ENCODE data around the gene SERP2.
A peak's percentile ranks its signal among the peaks of the same experiment; 100 is the strongest.

Gene SERP2

DNA sequence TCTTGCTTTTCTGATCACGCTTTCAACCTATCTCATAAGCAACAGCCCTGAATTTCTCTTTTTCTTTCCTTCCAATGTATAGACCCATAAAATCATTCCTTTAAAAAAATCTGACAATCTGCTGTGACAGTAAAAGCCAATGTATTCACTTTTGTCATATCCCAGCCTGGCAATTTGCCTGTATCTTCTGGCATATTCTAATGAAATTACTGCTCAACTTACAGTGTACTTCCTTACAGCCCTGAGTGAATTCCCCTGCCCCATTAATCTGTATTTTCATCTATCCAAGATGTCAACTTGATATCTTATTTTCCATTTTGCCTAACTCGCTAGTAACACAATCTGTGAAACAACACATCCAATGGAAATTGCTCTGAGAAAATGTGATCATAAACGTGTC lies 18.0 kb upstream of the SERP2 start:
- Histone ChIP-seq H3K36me3 (no peaks in the 10 kb centered on the region), H3K27ac (no peak overlapping the region), H3K9me3 (no peaks in the 10 kb centered on the region), H3K27me3 (no peaks in the 10 kb centered on the region), H3K4me1 (peaks cover 0 to 4% (median 0%) of the 10 kb centered on the region in 4 donors), H3K4me3 (no peak overlapping the region)
- intact Hi-C loops (cut with DNase I; ENCODE audit: low total_unique reads), result no loop called here
- TF ChIP-seq, protein P1, sequence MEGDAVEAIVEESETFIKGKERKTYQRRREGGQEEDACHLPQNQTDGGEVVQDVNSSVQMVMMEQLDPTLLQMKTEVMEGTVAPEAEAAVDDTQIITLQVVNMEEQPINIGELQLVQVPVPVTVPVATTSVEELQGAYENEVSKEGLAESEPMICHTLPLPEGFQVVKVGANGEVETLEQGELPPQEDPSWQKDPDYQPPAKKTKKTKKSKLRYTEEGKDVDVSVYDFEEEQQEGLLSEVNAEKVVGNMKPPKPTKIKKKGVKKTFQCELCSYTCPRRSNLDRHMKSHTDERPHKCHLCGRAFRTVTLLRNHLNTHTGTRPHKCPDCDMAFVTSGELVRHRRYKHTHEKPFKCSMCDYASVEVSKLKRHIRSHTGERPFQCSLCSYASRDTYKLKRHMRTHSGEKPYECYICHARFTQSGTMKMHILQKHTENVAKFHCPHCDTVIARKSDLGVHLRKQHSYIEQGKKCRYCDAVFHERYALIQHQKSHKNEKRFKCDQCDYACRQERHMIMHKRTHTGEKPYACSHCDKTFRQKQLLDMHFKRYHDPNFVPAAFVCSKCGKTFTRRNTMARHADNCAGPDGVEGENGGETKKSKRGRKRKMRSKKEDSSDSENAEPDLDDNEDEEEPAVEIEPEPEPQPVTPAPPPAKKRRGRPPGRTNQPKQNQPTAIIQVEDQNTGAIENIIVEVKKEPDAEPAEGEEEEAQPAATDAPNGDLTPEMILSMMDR (IDR thresholded peaks at IDR 0.05), result no peak
- no peak for DNase-seq

DNA sequence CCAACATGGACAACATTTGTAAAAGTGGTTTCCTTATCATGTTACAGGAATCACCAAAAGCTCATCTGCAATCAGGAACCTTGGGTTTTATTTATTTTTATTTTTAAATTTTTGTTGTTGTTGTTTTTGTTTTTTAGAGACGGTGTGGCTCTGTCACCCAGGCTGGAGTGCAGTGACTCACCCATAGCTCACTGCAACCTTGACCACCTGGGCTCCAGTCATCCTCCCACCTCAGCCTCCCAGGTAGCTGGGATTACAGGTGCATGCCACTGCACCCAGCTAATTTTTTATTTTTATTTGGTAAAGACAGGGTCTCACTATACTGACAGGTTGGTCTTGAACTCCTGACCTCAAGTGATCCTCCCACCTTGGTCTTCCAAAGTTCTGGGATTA lies 13.6 kb upstream of the SERP2 start:
- Histone ChIP-seq H3K36me3 (no peaks in the 10 kb centered on the region), H3K4me3 (no peak overlapping the region), H3K27ac (peak overlapping the region in 1 of 2 donors; percentile 6), H3K4me1 (peaks cover 0 to 11% (median 0%) of the 10 kb centered on the region in 4 donors), H3K27me3 (no peaks in the 10 kb centered on the region), H3K9me3 (no peaks in the 10 kb centered on the region)
- intact Hi-C loops (cut with DNase I; ENCODE audit: low total_unique reads), result no loop called here
- TF ChIP-seq, protein P1 (IDR thresholded peaks at IDR 0.05), result no peak
- DNase-seq, result no peak

DNA sequence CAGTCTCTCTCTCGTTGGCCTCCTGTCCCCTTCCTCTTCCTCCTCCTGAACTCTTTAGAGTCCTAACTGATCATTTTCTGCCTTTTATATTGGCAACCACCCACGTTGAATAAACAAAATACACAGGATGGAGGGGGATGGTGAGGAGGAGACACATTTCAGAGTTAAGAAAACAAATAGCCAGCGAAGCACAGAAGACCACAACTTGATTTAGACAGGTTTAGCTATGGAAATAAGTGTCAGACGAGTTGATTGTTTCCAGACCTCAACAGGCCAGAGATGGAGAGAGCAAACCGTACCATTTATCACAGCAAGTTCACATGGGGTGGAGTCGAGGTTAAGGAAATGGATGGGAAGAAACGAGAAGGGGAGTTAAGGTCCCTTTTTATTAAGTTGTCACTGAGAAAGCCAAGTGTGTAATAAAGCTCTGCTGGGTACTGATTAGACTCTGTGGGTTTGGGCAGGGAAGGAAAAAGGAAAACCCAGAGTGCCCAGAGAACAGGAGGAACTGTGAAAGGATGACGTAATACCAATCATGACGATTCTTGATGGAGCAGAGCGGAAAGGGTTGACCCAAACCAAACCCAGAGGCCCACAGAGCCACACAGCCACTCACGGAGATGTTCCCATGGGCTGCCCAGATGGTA lies 11.1 kb upstream of the SERP2 start:
- Histone ChIP-seq H3K27ac (no peak overlapping the region), H3K9me3 (no peaks in the 10 kb centered on the region), H3K27me3 (no peaks in the 10 kb centered on the region), H3K4me1 (peaks cover 0 to 11% (median under 1%) of the 10 kb centered on the region in 4 donors), H3K4me3 (no peak overlapping the region), H3K36me3 (no peaks in the 10 kb centered on the region)
- TF ChIP-seq, protein P1 (IDR thresholded peaks at IDR 0.05), result no peak
- intact Hi-C loops (cut with DNase I; ENCODE audit: low total_unique reads), result no loop called here
- no peak for DNase-seq

DNA sequence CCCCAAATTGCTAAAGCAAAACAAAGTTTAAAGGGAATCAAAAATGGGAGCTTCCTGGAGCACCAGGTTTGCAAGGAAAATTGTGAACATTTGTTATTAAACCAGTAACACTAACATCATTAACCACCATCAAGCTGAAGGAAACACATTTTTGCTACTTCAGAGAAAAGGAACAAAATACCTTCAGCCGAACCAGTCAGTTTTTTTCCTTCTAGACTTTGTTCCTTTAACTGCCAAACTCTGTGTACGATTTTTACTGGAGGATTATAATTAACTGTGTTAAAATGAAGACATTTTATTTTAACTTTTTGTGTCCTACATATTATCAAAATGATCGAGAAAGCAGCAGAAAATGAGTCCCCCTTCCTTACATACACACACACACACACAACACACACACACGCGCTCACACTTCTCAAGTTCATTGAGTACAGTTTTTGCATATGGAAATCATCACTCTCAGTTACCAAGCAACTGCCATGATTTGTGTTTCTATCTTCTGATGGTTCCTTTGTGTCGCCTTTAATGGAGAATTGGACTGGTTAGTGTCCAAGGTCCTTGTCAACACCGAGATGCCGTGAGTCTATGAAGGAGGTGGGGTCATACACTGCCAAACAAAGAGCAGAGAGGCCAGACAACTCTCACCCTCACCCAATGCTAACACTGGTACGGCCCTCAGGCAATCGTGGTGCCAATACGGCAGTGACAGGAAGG lies 9.8 kb upstream of the SERP2 start:
- H3K9me3 ChIP-seq, result no peaks in the 10 kb centered on the region
- no peak overlapping the region for H3K27ac ChIP-seq
- H3K4me1 ChIP-seq, result peaks cover 0 to 19% (median 6%) of the 10 kb centered on the region in 4 donors
- H3K36me3 ChIP-seq, result no peaks in the 10 kb centered on the region
- TF ChIP-seq, protein P1 (IDR thresholded peaks at IDR 0.05), result no peak
- H3K27me3 ChIP-seq, result no peaks in the 10 kb centered on the region
- no peak overlapping the region for H3K4me3 ChIP-seq
- intact Hi-C loops (cut with DNase I; ENCODE audit: low total_unique reads), result no loop called here
- DNase-seq, result no peak

DNA sequence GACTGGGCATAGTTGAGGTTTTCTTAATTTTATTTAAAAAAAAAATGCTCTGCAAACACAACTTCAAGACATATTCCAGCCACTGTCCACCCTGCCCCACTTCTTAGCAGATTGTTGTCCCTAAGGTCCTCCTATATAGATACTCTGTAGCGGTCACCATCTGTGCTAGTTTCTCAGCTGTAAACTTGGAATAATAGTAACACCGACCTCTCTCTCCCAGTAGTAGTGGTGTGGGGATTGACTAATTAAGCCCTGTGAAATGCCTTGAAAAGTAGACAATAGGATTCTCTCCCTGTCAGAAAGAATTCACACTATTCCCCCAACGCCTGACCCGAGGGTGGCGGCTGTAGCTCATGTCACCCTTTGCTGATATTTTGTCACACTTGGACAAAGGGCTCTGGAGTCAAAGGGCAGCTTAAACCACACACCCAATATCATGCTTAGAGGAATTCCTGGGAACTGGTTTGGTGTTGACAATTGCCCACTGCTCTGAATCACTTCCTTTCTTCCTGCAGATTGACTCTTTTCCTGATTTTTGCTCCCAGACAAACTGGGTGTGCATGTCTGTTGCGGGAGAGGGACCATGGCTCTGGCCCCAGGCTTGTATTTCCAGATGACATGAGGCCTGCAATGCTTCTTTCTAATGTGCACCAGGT lies 9.2 kb upstream of the SERP2 start:
- intact Hi-C loops (cut with DNase I; ENCODE audit: low total_unique reads), result no loop called here
- Histone ChIP-seq H3K4me1 (peaks cover 0 to 19% (median 6%) of the 10 kb centered on the region in 4 donors), H3K9me3 (no peaks in the 10 kb centered on the region), H3K27me3 (no peaks in the 10 kb centered on the region), H3K36me3 (no peaks in the 10 kb centered on the region), H3K27ac (no peak overlapping the region), H3K4me3 (no peak overlapping the region)
- DNase-seq, result no peak
- TF ChIP-seq, protein P1 (IDR thresholded peaks at IDR 0.05), result no peak
